Fibroblast of lung (primary cell): ENCODE data around the gene HINFP. TPM values are rescaled to one million over a fixed set of nuclear protein-coding genes. Genes with fewer than 3 reads are reported as not detected.

Experiments
- DNase-seq, 2 donors: peaks; one replicate each; pipeline versions ENCODE4 v3.0.0 to v3.0.0-alpha.2; 2010; ENCODE audit warnings: low read depth in 2 of 2
- H2AFZ ChIP-seq: 2 replicates; pipeline ENCODE4 v1.5.1; 2012; ENCODE audit warnings: low read length, control low read depth, inconsistent platforms
- H3K27ac ChIP-seq: 2 replicates; pipeline ENCODE4 v1.5.1; 2011; ENCODE audit warnings: low read length, control low read depth; ENCODE audit not compliant: insufficient read depth
- H3K27me3 ChIP-seq: 2 replicates; pipeline ENCODE4 v1.5.1; 2011; ENCODE audit warnings: mild to moderate bottlenecking, low read length; ENCODE audit not compliant: control insufficient read depth, insufficient read depth
- H3K36me3 ChIP-seq: 2 replicates; pipeline ENCODE4 v1.5.1; 2011; ENCODE audit warnings: low read length; ENCODE audit not compliant: control insufficient read depth, insufficient read depth
- H3K4me1 ChIP-seq: 2 replicates; pipeline ENCODE4 v1.5.1; 2011; ENCODE audit warnings: low read length; ENCODE audit not compliant: control insufficient read depth, insufficient read depth; ENCODE audit errors: extremely low read depth
- H3K4me2 ChIP-seq: 2 replicates; pipeline ENCODE4 v1.5.1; 2011; ENCODE audit warnings: low read length, control low read depth; ENCODE audit not compliant: insufficient read depth; ENCODE audit errors: extremely low read depth
- H3K4me3 ChIP-seq, 4 experiments: fragments of 200-600 bp in 1 of 4; sonication (generic) in 1 of 4; replicated peaks in 1 of 4; 2 replicates each; pipeline ENCODE4 v1.5.1; 2011 to 2016; ENCODE audit warnings: low read length in 4 of 4, low read depth in 3 of 4, mild to moderate bottlenecking in 3 of 4, control low read depth in 2 of 4, inconsistent platforms in 1 of 4, mixed read lengths in 1 of 4; ENCODE audit not compliant: insufficient read depth in 1 of 4; ENCODE audit errors: control extremely low read depth in 1 of 4
- H3K79me2 ChIP-seq: 2 replicates; pipeline ENCODE4 v1.5.1; 2012; ENCODE audit warnings: mild to moderate bottlenecking, low read length, inconsistent platforms; ENCODE audit not compliant: control insufficient read depth, insufficient read depth
- H3K9ac ChIP-seq: 2 replicates; pipeline ENCODE4 v1.5.1; 2011; ENCODE audit warnings: mild to moderate bottlenecking, low read length, control low read depth; ENCODE audit not compliant: insufficient read depth
- H3K9me3 ChIP-seq: 2 replicates; pipeline ENCODE4 v1.5.1; 2012; ENCODE audit warnings: low read depth, low read length; ENCODE audit not compliant: control insufficient read depth, insufficient read depth
- H4K20me1 ChIP-seq: 2 replicates; pipeline ENCODE4 v1.5.1; 2011; ENCODE audit warnings: low read length; ENCODE audit not compliant: control insufficient read depth, insufficient read depth; ENCODE audit errors: extremely low read depth
- CTCF ChIP-seq, 2 donors: IDR thresholded peaks in 1 of 2; conservative IDR thresholded peaks in 1 of 2; 1 replicate in 1 of 2; 2 replicates in 1 of 2; pipeline ENCODE4 v1.5.1; 2011 to 2012; ENCODE audit warnings: low read length in 2 of 2, control low read depth in 1 of 2, inconsistent platforms in 1 of 2, low read depth in 1 of 2, mild to moderate bottlenecking in 1 of 2
- EZH2 ChIP-seq: IDR thresholded peaks from 2 replicates; pipeline ENCODE4 v1.5.1; 2012; ENCODE audit warnings: low read length, control low read depth, mild to moderate bottlenecking; ENCODE audit errors: missing control alignments
- polyA plus RNA-seq, 2 donors: library from polyadenylated mRNA; depleted of rRNA in 1 of 2; stranded (reverse) in 1 of 2; unstranded in 1 of 2; fragments of >200 nt; gene quantifications; 2 replicates each; pipeline ENCODE4 v1.2.1, GENCODE V29; 2011 to 2012; ENCODE audit warnings: missing spikeins in 1 of 2
- total RNA-seq: library from RNA; depleted of rRNA; stranded (reverse); fragments of >200 nt; gene quantifications from 2 replicates; pipeline ENCODE4 v1.2.1, GENCODE V29; 2014

The HINFP gene
- total and polyA plus RNA-seq, 2 donors (not counting 1 experiment from before 2014, with no cell fraction given) = 13.1 to 13.5 TPM

GRCh38 chr11:119095066-119095880 is 26.1 kb upstream of the HINFP start:
- peaks cover 41% of the 10 kb centered on the region for H3K79me2 ChIP-seq
- TF ChIP-seq CTCF (conservative IDR thresholded peaks at IDR 0.05 in 1 of 2, IDR thresholded peaks at IDR 0.05 in 1 of 2; ENCODE audit: low read depth in 1 of 2, low read length in 2 of 2) = peak in 1 of 2 donors; percentile 4
- no peak for TF ChIP-seq EZH2

GRCh38 chr11:119099711-119100110 is 21.7 kb upstream of the HINFP start:
- no peaks in the 10 kb centered on the region for H3K9me3 ChIP-seq
- H3K27me3 ChIP-seq = no peaks in the 10 kb centered on the region
- DNase-seq = no peak
- peaks cover 24% of the 10 kb centered on the region for H3K79me2 ChIP-seq
- TF ChIP-seq EZH2 (no peak), CTCF (conservative IDR thresholded peaks at IDR 0.05 in 1 of 2, IDR thresholded peaks at IDR 0.05 in 1 of 2; ENCODE audit: low read depth in 1 of 2, low read length in 2 of 2) (no peak)
- no peak overlapping the region for H3K27ac ChIP-seq
- no peak overlapping the region for H3K4me3 ChIP-seq
- peaks cover 10% of the 10 kb centered on the region for H3K4me1 ChIP-seq
- no peak overlapping the region for H3K9ac ChIP-seq
- peaks cover 9% of the 10 kb centered on the region for H3K36me3 ChIP-seq
- H3K4me2 ChIP-seq = peak overlapping the region; percentile 44
- no peaks in the 10 kb centered on the region for H4K20me1 ChIP-seq
- H2AFZ ChIP-seq = no peak overlapping the region

More at GRCh38 chr11:119095066-119095880, 26.1 kb upstream of the HINFP start:
- Histone ChIP-seq H3K9ac (peak overlapping the region; percentile 84), H3K27ac (peak overlapping the region; percentile 83), H3K4me2 (peak overlapping the region; percentile 89), H4K20me1 (no peaks in the 10 kb centered on the region), H2AFZ (peak overlapping the region; percentile 28), H3K9me3 (no peaks in the 10 kb centered on the region), H3K27me3 (no peaks in the 10 kb centered on the region), H3K36me3 (peaks cover 16% of the 10 kb centered on the region), H3K4me1 (peaks cover 14% of the 10 kb centered on the region), H3K4me3 (peak overlapping the region; percentile 58 to 86 (median 82))
- peak; percentile 99 to 100 for DNase-seq

GRCh38 chr11:119100246-119100970 is 21.0 kb upstream of the HINFP start:
- H3K27ac ChIP-seq = peak overlapping the region; percentile 96

More at GRCh38 chr11:119100246-119100970, 21.0 kb upstream of the HINFP start:
- H3K4me1 ChIP-seq = peaks cover 10% of the 10 kb centered on the region
- peaks cover 9% of the 10 kb centered on the region for H3K36me3 ChIP-seq
- H3K4me3 ChIP-seq = peak overlapping the region; percentile 71 to 90 (median 86)
- peak overlapping the region; percentile 21 for H2AFZ ChIP-seq
- no peaks in the 10 kb centered on the region for H3K9me3 ChIP-seq
- no peaks in the 10 kb centered on the region for H4K20me1 ChIP-seq
- H3K79me2 ChIP-seq = peaks cover 18% of the 10 kb centered on the region
- DNase-seq = peak; percentile 46 to 60
- no peaks in the 10 kb centered on the region for H3K27me3 ChIP-seq
- TF ChIP-seq EZH2 = no peak
- TF ChIP-seq CTCF (conservative IDR thresholded peaks at IDR 0.05 in 1 of 2, IDR thresholded peaks at IDR 0.05 in 1 of 2; ENCODE audit: low read depth in 1 of 2, low read length in 2 of 2) = peak; percentile 49 to 52
- H3K9ac ChIP-seq = peak overlapping the region; percentile 79
- peak overlapping the region; percentile 99 for H3K4me2 ChIP-seq
